Endothelial cell of umbilical vein (primary cell): ENCODE data around the gene ASB8.

Experiments
- CTCF ChIP-seq, 2 donors: IDR thresholded peaks; 1 replicate in 1 of 2; 2 replicates in 1 of 2; pipeline ENCODE4 v1.5.1; 2011; ENCODE audit warnings: low read length in 2 of 2, mild to moderate bottlenecking in 2 of 2, moderate library complexity in 2 of 2, control low read depth in 1 of 2, inconsistent platforms in 1 of 2, low read depth in 1 of 2; ENCODE audit not compliant: insufficient read depth in 1 of 2; ENCODE audit errors: extremely low read depth in 1 of 2
- MAX ChIP-seq: IDR thresholded peaks from 2 replicates; pipeline ENCODE4 v1.6.1; 2011; ENCODE audit not compliant: insufficient read depth, insufficient read length

- TF ChIP-seq CTCF (IDR thresholded peaks at IDR 0.05; ENCODE audit: extremely low read depth in 1 of 2, insufficient read depth in 1 of 2, low read depth in 1 of 2, low read length in 2 of 2) = no peak
- no peak for TF ChIP-seq MAX
Observed at GRCh38 chr12:48105321-48105866, 51.9 kb downstream of the ASB8 start.
